Ecto neural progenitor cell (in vitro differentiated cells): ENCODE results near the gene SART3.
"Not testable (repeated sequence)": the region's sequence is repeated elsewhere in the genome, so short reads cannot be mapped to it uniquely, and the experiment has no call there.

Source experiments
- DNase-seq: peaks from one replicate; pipeline ENCODE4 v3.0.0-alpha.2; 2018; ENCODE audit warnings: low spot score

SART3 gene

DNA sequence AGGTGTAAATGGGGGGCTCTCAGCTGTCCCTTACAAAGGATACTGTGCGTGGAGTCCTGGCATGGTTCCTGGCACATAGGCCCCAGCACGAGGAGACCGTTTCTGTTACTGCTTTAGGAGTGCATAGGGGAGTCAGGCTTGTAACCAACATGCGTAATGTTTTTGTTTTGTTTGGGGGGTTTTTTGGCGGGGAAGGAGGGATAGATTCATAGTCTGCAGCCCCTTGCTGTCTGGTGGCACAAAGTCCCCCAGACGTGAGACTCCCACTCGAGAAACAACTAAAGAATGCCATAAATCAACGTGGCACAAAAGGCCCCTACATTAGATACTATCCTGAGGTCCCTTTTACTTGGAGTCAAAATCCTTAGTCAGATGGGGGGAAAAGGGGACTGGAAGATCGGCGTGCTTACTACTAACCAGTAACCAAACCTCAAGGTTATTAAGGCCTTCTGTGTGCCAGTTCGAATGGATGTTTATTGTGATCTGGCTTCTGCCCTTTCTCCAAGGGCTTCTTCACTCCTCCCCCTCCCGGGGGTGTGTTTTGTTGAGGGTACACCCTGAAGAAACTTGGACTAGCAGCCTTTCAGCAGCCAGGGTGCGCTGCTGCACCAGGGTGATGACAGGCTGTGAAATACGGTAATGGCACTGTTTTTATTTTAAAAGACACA is 2.3 kb upstream of the SART3 start:
- DNase-seq = peak; percentile 84

DNA sequence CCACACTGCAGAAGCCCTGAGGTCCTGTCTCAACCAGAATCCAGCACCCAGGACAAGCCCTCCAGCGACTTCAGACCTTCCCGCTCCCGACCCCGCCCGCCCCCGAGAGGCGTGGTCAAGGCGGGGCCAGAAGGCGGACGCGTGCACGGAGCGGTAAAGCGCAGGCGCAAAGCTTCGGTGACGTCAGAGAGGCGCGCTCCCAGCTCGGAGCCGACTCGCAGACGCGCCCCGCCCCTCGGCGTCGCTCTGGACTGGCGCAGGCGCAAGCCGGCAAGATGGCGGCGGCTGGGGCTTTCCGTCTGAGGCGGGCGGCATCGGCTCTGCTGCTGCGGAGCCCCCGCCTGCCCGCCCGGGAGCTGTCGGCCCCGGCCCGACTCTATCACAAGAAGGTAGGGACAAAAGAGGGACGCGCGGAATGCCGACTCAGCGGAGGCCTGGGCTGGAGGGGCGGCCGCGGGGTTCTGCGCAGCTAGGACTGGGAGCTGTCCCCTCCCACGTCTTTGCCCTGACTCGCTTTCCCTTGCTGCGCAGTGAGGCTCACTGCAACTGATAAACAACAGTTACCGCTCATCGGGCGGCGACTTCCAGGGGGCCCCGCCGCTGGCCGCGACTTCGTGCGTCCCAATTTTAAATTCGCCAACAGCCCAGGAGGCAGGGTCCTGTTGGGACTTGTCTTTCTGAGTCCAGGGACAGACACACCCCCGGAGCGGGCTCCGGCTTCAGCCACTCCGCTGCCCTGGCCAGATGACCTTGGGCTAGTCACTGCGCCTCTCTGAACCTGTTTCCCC is 1.6 kb upstream of the SART3 start, which contains the start of gene ISCU:
TSS of gene ISCU (plus strand) at position 249 of the 788 bp plus-strand sequence. CDS start at position 276, 27 bp downstream.
- DNase-seq = peak; percentile 100

DNA sequence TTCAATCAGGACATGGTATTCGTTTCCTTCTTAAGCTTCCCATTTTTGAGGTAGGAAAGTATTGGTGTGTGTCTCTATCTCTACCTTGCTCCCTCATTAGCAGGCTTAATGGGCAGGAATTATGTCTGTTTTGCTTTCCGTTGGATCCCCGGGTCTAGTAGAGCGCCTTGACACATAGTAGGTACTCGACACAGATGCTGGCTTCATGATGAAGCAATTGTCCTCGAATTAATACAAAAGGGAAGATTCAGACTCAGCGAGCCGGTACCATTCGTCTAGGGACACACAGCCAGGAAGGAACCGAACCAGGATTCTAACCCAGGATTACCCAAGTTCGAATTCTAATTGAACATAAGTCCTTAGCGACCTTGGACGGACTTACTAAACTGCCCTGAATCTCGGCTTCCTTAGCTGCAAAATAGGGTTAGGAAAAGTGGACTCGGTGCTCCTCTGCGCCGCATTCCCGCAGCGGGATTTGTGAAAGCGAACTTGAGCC is 927 bp upstream of the SART3 start:
- no peak for DNase-seq

DNA sequence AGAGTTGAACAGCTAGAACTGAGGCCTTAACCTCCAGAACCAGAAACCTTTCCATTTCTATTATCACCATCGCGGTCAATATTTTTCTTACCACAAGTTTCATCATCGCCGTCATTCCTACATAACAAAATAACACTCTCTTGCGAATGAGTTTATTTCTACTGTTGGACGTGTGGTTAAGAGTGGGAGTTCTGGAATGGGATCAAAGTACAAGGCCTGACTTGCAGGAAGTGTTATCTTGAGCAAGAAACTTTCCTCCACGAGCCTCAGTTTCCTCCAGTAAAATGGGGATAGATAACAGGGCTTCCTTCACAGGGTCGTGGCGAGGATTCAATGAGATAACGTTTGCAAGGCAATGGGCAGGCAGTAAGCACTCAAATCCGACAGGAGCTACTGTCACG is 652 bp downstream of the SART3 start:
- no peak for DNase-seq

DNA sequence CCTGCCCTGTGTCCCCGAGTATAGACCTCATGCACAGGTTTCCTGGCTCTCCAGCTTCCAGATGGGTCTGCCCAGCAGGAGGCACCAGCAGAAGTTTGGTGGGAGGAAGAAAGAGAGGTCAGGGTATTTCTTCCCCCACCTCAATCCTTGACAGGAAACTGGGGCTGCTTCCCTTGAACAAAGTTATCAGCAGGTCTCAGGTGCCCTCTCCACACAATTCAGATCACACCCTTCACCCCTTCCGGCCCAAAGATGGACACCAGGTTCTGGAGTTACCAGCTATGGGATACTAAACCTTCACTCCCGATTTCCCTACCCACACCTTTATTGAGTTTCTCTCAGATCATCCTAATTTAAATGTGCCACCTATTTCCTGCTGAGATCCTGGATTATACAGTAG is 1.2 kb downstream of the SART3 start:
- DNase-seq = no peak

DNA sequence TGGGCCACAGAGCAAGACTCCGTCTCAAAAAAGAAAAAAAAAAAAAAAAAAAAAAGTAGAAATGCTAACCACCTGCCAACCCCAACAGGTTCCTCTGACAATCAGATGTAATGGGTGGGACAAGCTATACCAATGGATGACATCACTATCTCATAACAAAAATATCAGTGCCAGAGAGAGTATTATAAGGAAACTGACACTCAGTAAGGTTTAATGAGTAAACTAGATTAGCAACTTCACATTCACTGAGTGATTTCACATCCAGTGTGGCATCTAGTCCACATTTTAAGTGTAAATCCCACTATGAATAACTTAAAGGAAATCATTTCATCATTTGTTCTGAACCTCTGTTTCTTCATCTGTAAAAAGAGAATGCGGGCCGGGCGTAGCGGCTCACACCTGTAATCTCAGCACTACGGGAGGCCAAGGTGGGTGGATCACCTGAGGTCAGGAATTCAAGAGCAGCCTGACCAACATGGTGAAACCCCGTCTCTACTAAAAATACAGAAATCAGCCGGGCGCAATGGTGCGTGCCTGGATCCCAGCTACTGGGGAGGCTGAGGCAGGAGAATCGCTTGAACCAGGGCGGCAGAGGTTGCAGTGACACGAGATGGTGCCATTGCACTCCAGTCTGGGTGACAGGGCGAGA is 1.8 kb downstream of the SART3 start:
- no peak for DNase-seq

DNA sequence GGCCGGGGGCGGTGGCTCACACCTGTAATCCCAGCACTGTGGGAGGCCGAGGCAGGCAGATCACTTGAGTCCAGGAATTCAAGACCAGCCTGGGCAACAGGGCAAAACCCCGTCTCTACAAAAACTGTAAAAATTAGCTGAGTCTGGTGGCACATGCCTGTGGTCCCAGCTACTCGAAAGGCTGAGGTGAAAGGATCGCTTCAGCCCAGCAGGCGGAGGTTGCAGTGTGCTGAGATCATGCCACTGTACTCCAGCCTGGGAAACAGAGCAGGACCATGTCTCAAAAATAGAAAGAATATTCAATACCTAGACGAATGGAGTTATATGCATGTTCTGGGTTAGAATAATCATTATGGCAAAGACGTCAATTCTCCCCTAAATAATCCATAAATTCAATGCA is 5.6 kb downstream of the SART3 start:
- not testable (repeated sequence) for DNase-seq

DNA sequence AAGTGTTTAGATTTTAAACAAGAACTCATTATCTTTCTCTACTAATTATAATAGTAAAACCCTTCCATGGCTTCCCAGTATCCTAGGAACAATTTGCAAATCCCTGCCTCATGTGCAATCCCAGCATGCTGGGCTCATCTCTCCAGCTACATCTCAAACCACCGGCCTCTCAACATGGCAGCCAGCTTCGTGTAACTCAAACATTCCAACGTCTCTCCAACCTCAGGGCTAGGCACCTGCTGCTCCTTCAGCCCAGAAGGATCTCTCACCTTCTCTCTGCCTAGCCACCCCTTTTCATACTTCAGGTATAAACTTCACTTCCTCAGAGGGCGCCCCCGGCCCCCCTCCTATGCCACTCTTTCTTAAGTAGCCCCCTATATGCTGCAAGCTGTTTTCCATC is 7.2 kb downstream of the SART3 start:
- DNase-seq = no peak

DNA sequence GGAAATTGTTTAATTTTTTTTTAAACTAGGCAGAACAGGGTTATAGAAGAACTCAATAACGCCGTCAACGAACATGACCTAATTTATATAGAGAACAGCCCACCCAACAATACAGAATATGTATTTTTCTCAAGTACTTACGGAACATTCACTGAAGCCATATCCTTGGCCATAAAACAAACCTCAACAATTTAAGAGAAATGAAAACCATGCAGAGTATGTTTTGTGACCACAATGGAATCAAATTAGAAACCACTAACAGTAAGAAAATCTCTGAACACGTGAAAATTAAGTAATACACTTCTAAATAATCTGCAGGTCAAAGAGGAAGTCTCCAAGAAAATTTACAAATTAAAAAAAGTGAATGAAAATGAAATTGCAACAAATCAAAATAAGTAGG is 9.4 kb downstream of the SART3 start:
- DNase-seq = no peak

DNA sequence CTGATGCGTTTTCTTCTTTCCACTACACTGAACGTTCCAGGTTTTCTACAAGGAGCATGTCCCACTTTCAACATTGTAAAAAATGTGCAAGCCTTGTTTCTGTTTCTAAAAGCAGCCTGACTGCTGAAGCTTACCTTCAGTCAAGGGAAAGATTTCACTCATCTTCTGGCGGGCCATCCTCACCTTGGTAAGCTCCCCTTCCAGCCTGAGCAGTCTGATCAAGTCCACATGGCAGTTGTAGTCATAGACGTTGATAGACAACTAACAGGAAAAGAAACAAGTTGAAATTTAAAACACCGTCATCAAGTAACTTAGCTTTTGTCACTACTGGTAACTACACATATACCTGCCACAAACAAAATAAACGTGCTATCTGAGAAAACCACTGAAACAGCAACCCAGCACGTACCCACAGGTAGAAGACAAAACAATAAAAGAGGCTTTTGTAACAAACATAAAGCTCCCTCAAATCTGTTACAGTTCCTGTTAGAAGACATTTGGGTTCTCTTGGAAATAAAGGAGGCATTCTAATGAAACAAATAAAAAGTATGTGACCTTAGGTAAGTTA is 11.9 kb downstream of the SART3 start:
- no peak for DNase-seq

DNA sequence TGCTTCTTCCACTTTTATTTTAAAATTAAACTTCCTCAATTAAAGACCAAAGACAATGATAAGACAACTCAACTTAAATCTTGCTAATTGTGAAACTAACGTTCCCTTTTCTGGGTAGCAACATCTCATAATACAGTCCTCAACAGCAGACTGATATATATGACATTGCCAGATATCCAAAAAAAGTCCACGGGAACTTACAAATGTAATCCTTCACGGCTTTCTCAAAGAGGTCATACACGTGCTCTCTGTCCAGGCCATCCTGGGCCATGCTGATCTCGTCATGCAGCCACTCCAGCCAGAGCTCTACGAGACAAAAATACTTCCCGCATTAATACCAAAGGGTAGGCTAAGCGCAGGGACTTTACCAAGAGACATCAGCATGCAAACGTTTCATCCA is 13.3 kb downstream of the SART3 start:
- no peak for DNase-seq

DNA sequence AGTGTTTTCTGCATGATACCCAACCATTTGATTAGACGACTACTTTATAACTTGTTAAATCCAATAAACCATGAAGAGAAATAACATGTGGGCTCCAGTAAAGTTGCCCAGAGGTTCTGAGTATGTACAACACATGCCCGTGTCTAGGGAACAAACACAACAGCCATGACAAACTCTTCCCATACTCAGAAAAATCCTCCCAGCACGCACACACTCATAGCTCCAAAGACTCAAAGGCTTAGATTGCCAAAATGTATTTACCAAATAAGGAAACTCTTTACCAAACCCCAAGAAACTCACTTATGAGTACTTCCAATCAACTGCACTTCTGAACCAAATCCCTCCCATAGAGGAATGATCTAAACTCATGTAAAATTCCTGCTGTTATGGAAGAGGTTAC is 17.3 kb downstream of the SART3 start:
- DNase-seq = no peak

DNA sequence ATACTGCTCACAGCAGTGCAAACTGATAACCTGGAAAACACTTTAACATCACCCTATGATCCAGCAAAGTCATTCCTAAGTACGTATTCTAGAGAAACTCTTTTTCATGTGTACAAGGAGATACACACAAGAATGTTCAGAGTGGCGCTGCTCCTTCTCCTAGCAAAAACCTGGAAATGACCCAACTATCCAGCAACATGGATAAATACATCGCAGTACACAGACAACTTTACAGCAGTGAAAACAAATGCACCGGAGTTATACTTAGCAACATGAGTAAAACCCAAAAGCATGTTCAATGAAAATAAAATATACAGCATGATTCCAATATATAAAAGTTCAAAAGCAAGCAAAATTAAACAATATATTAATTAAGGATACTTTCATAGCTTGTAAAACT is 18.7 kb downstream of the SART3 start:
- no peak for DNase-seq

DNA sequence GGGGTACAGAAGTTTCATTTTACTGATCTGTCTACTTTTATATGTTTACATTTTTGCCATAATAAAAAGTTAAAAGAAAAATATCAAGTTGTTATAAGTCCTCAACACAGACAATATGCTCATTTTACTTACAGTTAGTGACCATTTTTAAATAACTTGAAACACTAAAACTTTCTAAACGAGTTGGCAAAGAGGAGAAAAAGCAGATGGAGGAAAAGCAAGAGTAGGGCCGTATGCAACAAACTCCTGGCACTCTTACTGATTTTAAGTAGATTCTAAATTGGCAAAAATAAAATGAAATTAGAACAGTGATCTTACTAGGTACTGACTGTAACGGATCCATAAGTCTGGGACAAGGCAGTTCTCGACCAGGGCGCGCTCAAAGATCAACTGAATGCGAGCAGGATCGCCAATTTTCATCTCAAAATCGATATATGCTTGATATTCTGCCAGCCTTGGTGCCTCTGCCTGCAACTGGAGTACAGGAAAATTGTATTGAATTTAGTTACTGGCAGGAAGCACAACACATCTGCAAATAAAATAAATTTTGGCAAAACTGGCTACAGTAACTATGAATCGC is 22.3 kb downstream of the SART3 start:
- no peak for DNase-seq

DNA sequence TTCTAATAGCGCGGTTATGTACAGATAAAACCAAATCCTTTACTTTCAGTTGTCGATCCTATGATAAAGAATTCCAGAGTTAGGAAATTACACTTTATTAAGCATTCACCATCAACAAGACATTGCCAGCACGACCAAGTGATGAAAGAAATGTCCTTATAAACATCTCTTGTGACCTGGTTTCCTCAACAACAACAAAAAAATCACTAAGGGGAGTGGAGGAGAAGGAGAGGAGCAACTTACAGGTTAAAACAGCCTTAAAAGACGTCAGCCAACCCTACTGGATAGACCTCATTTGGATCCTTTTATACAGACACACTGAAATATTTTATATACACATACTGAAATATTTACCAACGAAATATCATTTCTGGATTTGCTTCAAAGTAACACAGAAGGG is 22.8 kb downstream of the SART3 start:
- no peak for DNase-seq

DNA sequence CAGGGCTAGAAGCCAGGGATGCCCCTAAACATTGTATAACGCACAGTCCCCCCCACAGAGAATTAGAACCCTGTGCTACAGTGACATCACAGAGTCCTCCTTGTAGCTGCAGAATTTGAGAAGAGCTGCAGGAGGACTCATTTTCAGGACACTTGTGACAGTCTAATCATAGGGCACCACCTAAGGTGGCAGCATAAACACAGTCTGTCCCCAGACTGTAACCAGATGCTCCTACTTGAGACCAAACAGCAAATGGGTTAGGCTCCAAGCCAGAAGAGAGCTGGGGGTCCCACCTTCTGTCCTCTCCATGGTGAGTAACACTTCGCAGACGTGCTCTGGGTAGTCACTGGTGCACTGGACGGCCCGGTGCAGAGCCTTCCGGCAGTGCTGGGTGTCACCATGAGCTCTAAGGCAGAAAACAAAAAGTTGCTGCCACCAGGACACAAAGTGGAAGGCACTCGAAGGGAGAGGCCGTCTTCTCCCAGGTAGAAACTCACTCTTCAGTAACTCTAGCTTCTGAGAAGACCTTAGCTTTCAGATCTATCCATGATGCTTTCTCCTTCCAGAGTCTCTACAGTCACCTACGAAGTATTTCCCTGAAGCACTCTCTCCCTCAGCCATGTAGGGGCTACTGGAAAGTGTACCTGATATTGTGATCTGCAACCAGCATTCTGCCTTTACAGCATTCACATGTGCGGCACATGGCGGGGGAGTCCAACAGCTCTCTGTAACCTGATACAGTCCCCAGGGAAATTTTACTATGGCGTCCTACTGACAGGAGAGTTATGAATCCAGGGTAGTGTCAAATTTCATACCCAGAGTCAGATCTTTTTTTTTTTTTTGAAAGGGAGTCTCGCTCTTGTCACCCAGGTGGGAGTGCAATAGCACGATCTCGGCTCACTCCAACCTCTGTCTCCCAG is 28.8 kb downstream of the SART3 start:
- no peak for DNase-seq

DNA sequence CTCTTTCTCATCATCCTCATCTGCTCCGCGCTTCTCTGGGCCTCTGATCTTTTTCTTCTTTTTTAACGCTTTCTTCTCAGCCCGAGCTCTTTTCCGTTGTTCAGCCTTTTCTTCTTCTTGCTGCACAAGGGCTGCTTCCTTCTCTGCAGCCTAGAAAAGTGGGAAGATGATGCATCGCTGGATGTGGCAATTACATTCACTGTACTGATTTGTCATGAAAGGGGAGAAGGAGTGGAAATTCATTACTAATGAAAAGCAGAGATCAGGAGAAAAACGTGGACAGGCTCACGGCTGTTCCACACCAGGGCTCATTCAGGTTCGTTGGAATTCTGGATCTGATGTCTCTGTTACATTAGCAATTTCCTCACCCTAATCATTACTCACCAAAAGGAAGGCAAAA is 30.8 kb downstream of the SART3 start:
- no peak for DNase-seq

DNA sequence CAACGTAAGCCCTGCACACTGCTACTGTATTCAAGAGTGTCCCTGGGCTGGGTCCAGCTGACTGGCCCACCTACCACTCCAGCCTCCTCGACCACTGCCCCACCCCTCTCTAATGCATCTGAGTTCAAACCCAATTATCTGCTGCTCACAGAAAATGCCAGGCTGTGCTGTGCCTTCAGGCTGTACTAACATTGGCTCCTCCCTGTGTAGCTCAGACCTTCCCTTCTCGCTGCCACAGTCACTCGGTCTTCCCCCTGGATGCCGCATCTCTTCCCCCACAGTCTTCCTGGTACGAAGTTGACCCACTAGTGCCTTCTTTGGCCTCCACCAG is 33.8 kb downstream of the SART3 start:
- DNase-seq = peak; percentile 77

DNA sequence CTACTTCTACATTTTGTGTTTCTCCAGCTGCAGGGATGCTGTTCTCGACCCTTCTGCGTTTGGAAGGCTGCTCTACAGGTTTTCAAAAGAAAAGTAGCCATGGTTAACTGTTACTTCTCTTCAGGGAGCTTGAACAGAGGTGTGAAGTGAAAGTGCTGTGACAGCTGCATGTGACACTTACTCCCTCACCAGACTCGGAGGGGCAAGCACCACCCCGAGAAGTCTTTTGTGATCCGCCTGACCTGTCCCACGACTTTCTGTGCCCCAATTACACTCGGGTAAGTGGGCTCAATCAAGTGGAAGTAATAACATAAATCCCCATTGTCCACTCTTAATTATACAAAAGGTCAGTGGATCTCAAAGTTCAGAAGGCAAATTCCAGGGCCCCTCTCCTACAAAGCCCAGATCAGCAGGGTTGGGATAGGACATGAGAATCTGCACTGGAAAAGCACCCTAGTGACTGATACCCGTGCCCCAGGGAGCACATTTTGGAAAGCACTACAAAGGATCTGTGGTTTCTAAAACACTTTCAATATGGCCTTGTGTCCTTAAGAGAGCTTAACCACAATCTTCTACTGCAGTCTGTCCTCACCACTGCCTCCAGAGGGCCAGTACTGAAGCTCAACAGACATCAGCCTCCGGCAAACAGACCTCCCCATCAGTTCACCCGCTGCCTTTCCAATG is 34.3 kb downstream of the SART3 start:
- DNase-seq = peak; percentile 80

DNA sequence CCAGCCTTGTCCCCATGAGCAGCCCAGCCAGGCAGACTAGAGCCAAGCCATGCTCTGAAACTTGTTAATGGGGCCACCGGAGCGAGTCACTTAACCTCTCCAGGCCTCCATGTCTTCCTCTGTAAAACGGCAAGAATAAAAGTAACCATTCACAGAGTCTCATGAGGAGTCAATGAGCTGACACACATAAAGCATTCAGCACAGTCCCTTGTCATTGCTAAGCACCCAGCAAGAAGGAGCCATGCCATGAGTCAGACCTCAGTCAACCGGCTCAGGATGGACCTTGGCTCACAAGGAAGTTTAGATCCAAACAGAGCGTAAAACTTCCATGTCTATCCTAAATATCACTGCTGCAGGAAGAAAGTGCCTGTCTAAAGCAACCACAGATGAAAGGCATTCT is 35.3 kb downstream of the SART3 start:
- no peak for DNase-seq

DNA sequence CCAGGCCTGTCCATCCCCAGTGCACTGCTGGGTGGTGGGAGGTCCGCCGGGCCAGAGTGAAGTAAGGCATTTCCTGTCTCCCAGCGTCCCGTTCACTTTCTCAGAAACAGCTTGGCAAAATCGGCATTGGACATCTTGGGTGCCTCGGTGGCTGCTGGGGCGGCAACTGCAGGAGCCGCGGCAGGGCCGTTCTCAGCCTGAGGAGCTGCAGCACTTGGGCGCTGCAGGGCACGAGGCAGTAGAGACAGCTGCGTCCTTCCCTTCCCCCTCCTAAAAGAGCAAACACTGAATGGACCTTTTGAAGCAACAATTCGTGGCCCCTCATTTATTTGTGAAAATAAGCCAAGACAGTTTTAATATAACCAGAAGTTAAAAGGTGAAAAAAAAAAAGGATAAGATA is 37.6 kb downstream of the SART3 start:
- DNase-seq = no peak
